A204.1 (cell line): ENCODE results near the gene NR1H2.
"Not testable (repeated sequence)": the region's sequence is repeated elsewhere in the genome, so short reads cannot be mapped to it uniquely, and the experiment has no call there.

Experiments
- FAIRE-seq: peaks from 2 replicates; lab custom pipeline; 2012; peaks lifted over from hg19 to GRCh38; lab: Jason Lieb, UNC

NR1H2 gene

GRCh38 chr19:50378863-50379236 lies 2.6 kb downstream of the NR1H2 start:
- FAIRE-seq = no peak

- FAIRE-seq = no peak
Observed at GRCh38 chr19:50379602-50380001, 3.3 kb downstream of the NR1H2 start.

- FAIRE-seq = no peak
Observed at GRCh38 chr19:50380137-50380536, 3.9 kb downstream of the NR1H2 start.

- no peak for FAIRE-seq
Observed at GRCh38 chr19:50380751-50381151, 4.5 kb downstream of the NR1H2 start.

GRCh38 chr19:50381881-50382729 lies 5.8 kb downstream of the NR1H2 start:
- FAIRE-seq = no peak

- no peak for FAIRE-seq
Observed at GRCh38 chr19:50383001-50383851, 7.0 kb downstream of the NR1H2 start.

GRCh38 chr19:50383852-50384684 lies 7.8 kb downstream of the NR1H2 start, which contains the start of gene POLD1:
Gene POLD1 (plus strand): TSS chr19:50384347. CDS start chr19:50398852, 14,505 bp downstream.
- peak; percentile 90 for FAIRE-seq

GRCh38 chr19:50384685-50385535 lies 8.7 kb downstream of the NR1H2 start:
- FAIRE-seq = no peak

GRCh38 chr19:50387176-50387867 lies 11.1 kb downstream of the NR1H2 start:
- no peak for FAIRE-seq

GRCh38 chr19:50387868-50388245 lies 11.6 kb downstream of the NR1H2 start:
- FAIRE-seq = no peak

- not testable (repeated sequence) for FAIRE-seq
Observed at GRCh38 chr19:50390295-50390694, 14.0 kb downstream of the NR1H2 start.

- not testable (repeated sequence) for FAIRE-seq
Observed at GRCh38 chr19:50390952-50391351, 14.7 kb downstream of the NR1H2 start.

GRCh38 chr19:50392759-50393158 lies 16.5 kb downstream of the NR1H2 start:
- no peak for FAIRE-seq

- FAIRE-seq = no peak
Observed at GRCh38 chr19:50393589-50393988, 17.3 kb downstream of the NR1H2 start.

- no peak for FAIRE-seq
Observed at GRCh38 chr19:50394017-50394416, 17.8 kb downstream of the NR1H2 start.

- no peak for FAIRE-seq
Observed at GRCh38 chr19:50398675-50399367, 22.6 kb downstream of the NR1H2 start.

- no peak for FAIRE-seq
Observed at GRCh38 chr19:50399368-50399745, 23.1 kb downstream of the NR1H2 start.

GRCh38 chr19:50401605-50402450 lies 25.6 kb downstream of the NR1H2 start:
- FAIRE-seq = no peak
